Thoracic aorta (tissue), 2 donors: ENCODE results near the gene RBMS3. TPM values are rescaled to one million over a fixed set of nuclear protein-coding genes. Genes with fewer than 3 reads are reported as not detected.
"Not testable (repeated sequence)": the region's sequence is repeated elsewhere in the genome, so short reads cannot be mapped to it uniquely, and the experiment has no call there.

Source experiments
- ATAC-seq: fragments of 150-250 bp; one replicate; pipeline ENCODE4 v1.8.0; 2017; ENCODE audit warnings: low read depth; ENCODE audit not compliant: insufficient number of reproducible peaks, low FRiP score
- DNase-seq: peaks from one replicate; pipeline ENCODE4 v3.0.0-alpha.2; 2020; ENCODE audit warnings: low spot score
- H3K27ac ChIP-seq, 2 donors: fragments of 200-600 bp; sonication (generic); 1 replicate in 1 of 2; 2 replicates in 1 of 2; pipeline ENCODE4 v1.5.1; 2016; ENCODE audit warnings: mild to moderate bottlenecking in 2 of 2, moderate library complexity in 2 of 2
- H3K27me3 ChIP-seq: fragments of 200-600 bp; sonication (generic); replicated peaks from 2 replicates; pipeline ENCODE4 v1.6.0; 2016; ENCODE audit warnings: mild to moderate bottlenecking; ENCODE audit not compliant: insufficient read depth
- H3K36me3 ChIP-seq: fragments of 200-600 bp; sonication (generic); one replicate; pipeline ENCODE4 v1.5.1; 2016
- H3K4me1 ChIP-seq, 2 donors: fragments of 200-600 bp; sonication (generic); 1 replicate in 1 of 2; 2 replicates in 1 of 2; pipeline versions ENCODE4 v1.5.1 to v1.6.0; 2016; ENCODE audit warnings: low read depth in 2 of 2, mild to moderate bottlenecking in 1 of 2; ENCODE audit not compliant: control insufficient read depth in 1 of 2
- H3K4me3 ChIP-seq: fragments of 200-600 bp; sonication (generic); 2 replicates; pipeline ENCODE4 v1.5.1; 2016; ENCODE audit warnings: mild to moderate bottlenecking
- H3K9me3 ChIP-seq: fragments of 200-600 bp; sonication (generic); 2 replicates; pipeline ENCODE4 v1.5.1; 2016
- CTCF ChIP-seq: fragments of 200-600 bp; sonication (generic); IDR thresholded peaks from one replicate; pipeline ENCODE4 v1.5.1; 2019; ENCODE audit warnings: antibody characterized with exemption
- total RNA-seq, 2 donors: library from RNA; depleted of rRNA; stranded (reverse); fragments of >200 nt; gene quantifications; one replicate each; pipeline versions ENCODE4 v1.1.0 to v1.2.3, GENCODE V29; 2016

Gene RBMS3
- total RNA-seq, 2 donors from 2014 or later, result 149 to 186 TPM

- TF ChIP-seq CTCF, result no peak
- no peaks in the 10 kb centered on the region for H3K27me3 ChIP-seq
- H3K4me1 ChIP-seq, result no peaks in the 10 kb centered on the region
- H3K9me3 ChIP-seq, result no peaks in the 10 kb centered on the region
- DNase-seq, result no peak
- H3K27ac ChIP-seq, result no peak overlapping the region
- no peaks in the 10 kb centered on the region for H3K36me3 ChIP-seq
- no peak overlapping the region for H3K4me3 ChIP-seq
- no peak for ATAC-seq
These were observed 762.2 kb downstream of the RBMS3 start for GRCh38 chr3:30042916-30043555.

GRCh38 chr3:30044515-30044914 lies 763.6 kb downstream of the RBMS3 start:
- no peaks in the 10 kb centered on the region for H3K4me1 ChIP-seq
- H3K4me3 ChIP-seq, result no peak overlapping the region
- no peak for TF ChIP-seq CTCF
- ATAC-seq, result no peak
- no peak overlapping the region for H3K27ac ChIP-seq
- no peak for DNase-seq
- no peaks in the 10 kb centered on the region for H3K27me3 ChIP-seq
- no peaks in the 10 kb centered on the region for H3K9me3 ChIP-seq
- no peaks in the 10 kb centered on the region for H3K36me3 ChIP-seq

- no peaks in the 10 kb centered on the region for H3K4me1 ChIP-seq
- no peaks in the 10 kb centered on the region for H3K9me3 ChIP-seq
- no peaks in the 10 kb centered on the region for H3K36me3 ChIP-seq
- H3K4me3 ChIP-seq, result no peak overlapping the region
- DNase-seq (no peak), ATAC-seq (no peak)
- TF ChIP-seq CTCF, result no peak
- H3K27me3 ChIP-seq, result no peaks in the 10 kb centered on the region
- no peak overlapping the region for H3K27ac ChIP-seq
These were observed 767.6 kb downstream of the RBMS3 start for GRCh38 chr3:30048431-30048830.

GRCh38 chr3:30050116-30050515 lies 769.2 kb downstream of the RBMS3 start:
- ATAC-seq, H3K27me3 ChIP-seq, H3K9me3 ChIP-seq: not testable (repeated sequence)

GRCh38 chr3:30059240-30059639 lies 778.4 kb downstream of the RBMS3 start:
- TF ChIP-seq CTCF, result no peak
- H3K9me3 ChIP-seq, result no peaks in the 10 kb centered on the region
- no peaks in the 10 kb centered on the region for H3K4me1 ChIP-seq
- H3K36me3 ChIP-seq, result no peaks in the 10 kb centered on the region
- ATAC-seq, result no peak
- H3K27ac ChIP-seq, result no peak overlapping the region
- DNase-seq, result no peak
- no peak overlapping the region for H3K4me3 ChIP-seq
- no peaks in the 10 kb centered on the region for H3K27me3 ChIP-seq

More at GRCh38 chr3:30050116-30050515, 769.2 kb downstream of the RBMS3 start:
- H3K36me3 ChIP-seq, H3K4me3 ChIP-seq, DNase-seq, H3K4me1 ChIP-seq, H3K27ac ChIP-seq: not testable (repeated sequence)
